H1 (cell line): Measurements from ENCODE around the gene DLG5. TPM values are rescaled to one million over a fixed set of nuclear protein-coding genes. Genes with fewer than 3 reads are reported as not detected.

ENCODE experiments used
- CTCF ChIA-PET: fragments of 300-600 bp; sonication (Branson Sonifier 250); formaldehyde crosslinking; loops from one replicate; lab custom pipeline; 2021; ENCODE audit not compliant: partially characterized antibody; lab: Charles Lee
- POLR2A ChIA-PET: fragments of 300-600 bp; sonication (Branson Sonifier 250); formaldehyde crosslinking; loops from one replicate; lab custom pipeline; 2021; ENCODE audit warnings: inconsistent platforms; ENCODE audit not compliant: partially characterized antibody; lab: Charles Lee
- DNase-seq, 2 experiments: peaks; one replicate each; pipeline versions ENCODE4 v3.0.0 to v3.0.0-alpha.2; 2010 to 2022; ENCODE audit warnings: low spot score in 2 of 2, low read depth in 1 of 2, mixed read lengths in 1 of 2
- FAIRE-seq: peaks from 2 replicates; lab custom pipeline; 2011; peaks lifted over from hg19 to GRCh38; lab: Jason Lieb, UNC
- H2AFZ ChIP-seq: 2 replicates; pipeline ENCODE4 v1.8.1; 2012; ENCODE audit warnings: low read length, inconsistent platforms
- H2AK5ac ChIP-seq: 2 replicates; pipeline ENCODE4 v1.6.1; 2013; ENCODE audit warnings: low read depth, low read length
- H2BK120ac ChIP-seq: replicated peaks from 2 replicates; pipeline ENCODE3; 2013; ENCODE audit warnings: low read depth, low read length, inconsistent platforms
- H2BK12ac ChIP-seq: 2 replicates; pipeline ENCODE4 v1.6.1; 2013; ENCODE audit warnings: low read depth, low read length
- H2BK15ac ChIP-seq: 2 replicates; pipeline ENCODE4 v1.6.1; 2013; ENCODE audit warnings: low read length
- H2BK20ac ChIP-seq: 2 replicates; pipeline ENCODE4 v1.6.1; 2013; ENCODE audit warnings: low read length
- H2BK5ac ChIP-seq: 2 replicates; pipeline ENCODE4 v1.6.1; 2013; ENCODE audit warnings: low read depth, low read length
- H3K14ac ChIP-seq: 2 replicates; pipeline ENCODE4 v1.6.1; 2013; ENCODE audit warnings: inconsistent platforms; ENCODE audit not compliant: insufficient read length
- H3K18ac ChIP-seq: 2 replicates; pipeline ENCODE4 v1.6.1; 2013; ENCODE audit warnings: low read length; ENCODE audit errors: extremely low read depth
- H3K23ac ChIP-seq: 2 replicates; pipeline ENCODE4 v1.6.1; 2013; ENCODE audit warnings: inconsistent platforms; ENCODE audit not compliant: insufficient read length
- H3K23me2 ChIP-seq: 2 replicates; pipeline ENCODE4 v1.6.1; 2013; ENCODE audit warnings: low read depth, low read length
- H3K27ac ChIP-seq: 2 replicates; pipeline ENCODE4 v1.6.1; 2011; ENCODE audit warnings: low read depth, low read length, inconsistent platforms
- H3K27me3 ChIP-seq, 4 experiments: replicated peaks in 1 of 4; 1 replicate in 1 of 4; 2 replicates in 3 of 4; pipeline versions ENCODE4 v1.6.1 to v1.8.1; 2011 to 2013; ENCODE audit warnings: low read length in 3 of 4, mild to moderate bottlenecking in 3 of 4, inconsistent platforms in 2 of 4, mixed read lengths in 2 of 4, moderate library complexity in 1 of 4; ENCODE audit not compliant: control insufficient read depth in 3 of 4, insufficient read depth in 3 of 4; ENCODE audit errors: extremely low read depth in 1 of 4
- H3K36me3 ChIP-seq, 4 experiments: 2 replicates each; pipeline versions ENCODE4 v1.6.1 to v1.8.1; 2011 to 2013; ENCODE audit warnings: mild to moderate bottlenecking in 4 of 4, low read length in 3 of 4, moderate library complexity in 2 of 4, control low read depth in 1 of 4, inconsistent platforms in 1 of 4; ENCODE audit not compliant: insufficient read depth in 4 of 4, control insufficient read depth in 2 of 4
- H3K4ac ChIP-seq: replicated peaks from 2 replicates; pipeline ENCODE3; 2013; ENCODE audit warnings: low read length, low read depth, mixed read lengths, inconsistent platforms; ENCODE audit not compliant: insufficient read length
- H3K4me1 ChIP-seq, 4 experiments: replicated peaks in 1 of 4; 1 replicate in 1 of 4; 2 replicates in 3 of 4; pipeline versions ENCODE4 v1.6.1 to v1.8.1; 2011 to 2013; ENCODE audit warnings: low read length in 3 of 4, inconsistent platforms in 2 of 4, mixed read lengths in 1 of 4; ENCODE audit not compliant: insufficient read depth in 4 of 4, control insufficient read depth in 3 of 4
- H3K4me2 ChIP-seq, 2 experiments: 2 replicates each; pipeline versions ENCODE4 v1.6.1 to v1.8.1; 2011 to 2013; ENCODE audit warnings: low read depth in 2 of 2, low read length in 2 of 2, control low read depth in 1 of 2, inconsistent platforms in 1 of 2, mild to moderate bottlenecking in 1 of 2; ENCODE audit not compliant: insufficient read depth in 1 of 2
- H3K4me3 ChIP-seq, 4 experiments: fragments of 200-600, 300-600 bp in 1 of 4; sonication (generic), shearing (Covaris generic), sonication (Bioruptor Twin) in 1 of 4; 2 replicates each; pipeline versions ENCODE4 v1.5.1 to v1.8.1; 2011 to 2016; ENCODE audit warnings: low read length in 4 of 4, low read depth in 3 of 4, control low read depth in 2 of 4, inconsistent platforms in 2 of 4, mild to moderate bottlenecking in 2 of 4, mixed read lengths in 1 of 4, moderate library complexity in 1 of 4; ENCODE audit not compliant: insufficient read depth in 2 of 4; ENCODE audit errors: extremely low read depth in 1 of 4
- H3K56ac ChIP-seq: replicated peaks from 2 replicates; pipeline ENCODE3; 2013; ENCODE audit warnings: low read depth, mild to moderate bottlenecking, mixed read lengths, low read length, inconsistent platforms; ENCODE audit not compliant: insufficient read length
- H3K79me1 ChIP-seq: 2 replicates; pipeline ENCODE4 v1.6.1; 2013; ENCODE audit warnings: low read depth, low read length, control low read depth
- H3K79me2 ChIP-seq, 2 experiments: 2 replicates each; pipeline versions ENCODE4 v1.6.1 to v1.8.1; 2012 to 2013; ENCODE audit warnings: low read length in 2 of 2, mild to moderate bottlenecking in 2 of 2, inconsistent platforms in 1 of 2; ENCODE audit not compliant: insufficient read depth in 2 of 2, control insufficient read depth in 1 of 2
- H3K9ac ChIP-seq, 4 experiments: replicated peaks in 1 of 4; 1 replicate in 1 of 4; 2 replicates in 3 of 4; pipeline versions ENCODE4 v1.6.1 to v1.8.1; 2011 to 2013; ENCODE audit warnings: low read depth in 3 of 4, low read length in 3 of 4, control low read depth in 2 of 4, mild to moderate bottlenecking in 2 of 4, moderate library complexity in 2 of 4, inconsistent platforms in 1 of 4; ENCODE audit errors: extremely low read depth in 1 of 4
- H3K9me3 ChIP-seq, 2 experiments: 2 replicates each; pipeline versions ENCODE4 v1.6.1 to v1.8.1; 2012 to 2013; ENCODE audit warnings: mild to moderate bottlenecking in 2 of 2, moderate library complexity in 2 of 2, control low read depth in 1 of 2, inconsistent platforms in 1 of 2, low read depth in 1 of 2, low read length in 1 of 2, mixed read lengths in 1 of 2; ENCODE audit not compliant: insufficient read depth in 2 of 2
- H4K20me1 ChIP-seq, 2 experiments: replicated peaks in 1 of 2; 2 replicates each; pipeline versions ENCODE3 to v1.8.1; 2011 to 2013; ENCODE audit warnings: inconsistent platforms in 2 of 2, low read length in 2 of 2, mild to moderate bottlenecking in 1 of 2; ENCODE audit not compliant: insufficient read depth in 2 of 2, control insufficient read depth in 1 of 2
- H4K5ac ChIP-seq: 2 replicates; pipeline ENCODE4 v1.6.1; 2013; ENCODE audit warnings: low read length, low read depth, mixed read lengths, inconsistent platforms; ENCODE audit not compliant: insufficient read length
- H4K8ac ChIP-seq: 2 replicates; pipeline ENCODE4 v1.8.0; 2013; ENCODE audit warnings: mild to moderate bottlenecking, moderate library complexity, low read length, inconsistent platforms; ENCODE audit not compliant: insufficient read depth; ENCODE audit errors: extremely low read depth
- H4K91ac ChIP-seq: replicated peaks from 2 replicates; pipeline ENCODE3; 2013; ENCODE audit warnings: low read length, mixed read lengths, inconsistent platforms; ENCODE audit not compliant: insufficient read length
- CEBPB ChIP-seq: IDR thresholded peaks from 2 replicates; pipeline ENCODE4 v1.6.1; 2012; ENCODE audit warnings: low read depth, low read length
- CTBP2 ChIP-seq: IDR thresholded peaks from 2 replicates; pipeline ENCODE4 v1.7.0; 2011; ENCODE audit warnings: borderline replicate concordance, mild to moderate bottlenecking, moderate library complexity, mixed read lengths, low read length; ENCODE audit not compliant: insufficient read depth, insufficient read length
- EZH2 ChIP-seq: fragments of 200-600 bp; sonication (generic); IDR thresholded peaks from 2 replicates; pipeline ENCODE4 v1.7.1; 2012; ENCODE audit warnings: low read depth, mild to moderate bottlenecking, moderate library complexity, low read length, inconsistent platforms; ENCODE audit not compliant: severe bottlenecking
- MAX ChIP-seq: IDR thresholded peaks from 2 replicates; pipeline ENCODE4 v1.6.1; 2012; ENCODE audit warnings: inconsistent platforms
- PHF8 ChIP-seq: fragments of 200-600 bp; sonication (generic); conservative IDR thresholded peaks from 2 replicates; pipeline ENCODE4 v1.7.1; 2012; ENCODE audit warnings: low read depth, mild to moderate bottlenecking, inconsistent platforms, low read length, moderate library complexity
- POU5F1 ChIP-seq: IDR thresholded peaks from 2 replicates; pipeline ENCODE4 v1.6.1; 2011; ENCODE audit warnings: low read depth, mild to moderate bottlenecking, low read length, moderate library complexity
- RAD21 ChIP-seq, 2 experiments: IDR thresholded peaks in 1 of 2; conservative IDR thresholded peaks in 1 of 2; 2 replicates each; pipeline ENCODE4 v1.6.1; 2011; ENCODE audit warnings: low read depth in 2 of 2, low read length in 2 of 2, improper control_type of control experiment in 1 of 2, inconsistent platforms in 1 of 2, mild to moderate bottlenecking in 1 of 2, moderate library complexity in 1 of 2
- RFX5 ChIP-seq: IDR thresholded peaks from 2 replicates; pipeline ENCODE4 v1.6.1; 2011; ENCODE audit warnings: low read depth, low read length, improper control_type of control experiment, borderline replicate concordance
- RNF2 ChIP-seq: fragments of 200-900, 300-1000 bp; sonication (generic); IDR thresholded peaks from 2 replicates; pipeline ENCODE4 v1.7.1; 2016; ENCODE audit warnings: borderline replicate concordance, low read depth, mild to moderate bottlenecking, antibody characterized with exemption, low read length; ENCODE audit not compliant: poor library complexity, severe bottlenecking; ENCODE audit errors: missing control alignments
- TAF1 ChIP-seq: IDR thresholded peaks from 2 replicates; pipeline ENCODE4 v1.6.1; 2011; ENCODE audit warnings: mild to moderate bottlenecking, low read depth, low read length
- TEAD4 ChIP-seq: IDR thresholded peaks from 2 replicates; pipeline ENCODE4 v1.6.1; 2012; ENCODE audit warnings: low read depth, low read length, inconsistent platforms, mixed read lengths
- ZNF274 ChIP-seq: IDR thresholded peaks from 2 replicates; pipeline ENCODE4 v1.7.0; 2012; ENCODE audit warnings: low read length, borderline replicate concordance; ENCODE audit errors: extremely low read depth
- WGBS, 2 experiments: shearing (Covaris generic) in 1 of 2; methylation state at CpG; one replicate each; pipeline versions ENCODE4 v1.1.6 to v1.1.7; 2013 to 2015; ENCODE audit warnings: low lambda C conversion rate in 2 of 2, mixed read lengths in 2 of 2, inconsistent platforms in 1 of 2, low coverage in 1 of 2, missing lambda C conversion rate in 1 of 2; ENCODE audit not compliant: insufficient replicate concordance in 2 of 2, insufficient coverage in 1 of 2, insufficient read length in 1 of 2; ENCODE audit errors: extremely low coverage in 1 of 2, missing lambda C conversion rate in 1 of 2; 5-methylcytosine and 5-hydroxymethylcytosine counted together
- polyA plus RNA-seq, 7 experiments: library from polyadenylated mRNA; depleted of rRNA in 3 of 7; stranded (reverse) in 5 of 7; unstranded in 2 of 7; fragments of >200 nt in 5 of 7; fragments of 200-250 nt in 2 of 7; gene quantifications; 1 replicate in 5 of 7; 2 replicates in 1 of 7; 4 replicates in 1 of 7; pipeline versions ENCODE4 v1.2.1 to v1.2.3, GENCODE V29; 2011 to 2013; ENCODE audit warnings: missing spikeins in 2 of 7, mixed read lengths in 2 of 7
- total RNA-seq: library from RNA; stranded (reverse); fragmentation: NEBNext Ultra II Directional; extraction: Animal tissue kit (Norgen Biotek cat#: 25700); gene quantifications from 2 replicates; pipeline ENCODE4 v1.2.1, GENCODE V29; 2021

DLG5 gene
- total and polyA plus RNA-seq, 2 of the 8 experiments (the other 6 are each of a cell fraction or from before 2014, with no cell fraction given) = 15.6 to 71.4 TPM

- H3K4me3 ChIP-seq = no peak overlapping the region
- no peaks in the 10 kb centered on the region for H3K9me3 ChIP-seq
- H2BK15ac ChIP-seq = no peak overlapping the region
- H2BK12ac ChIP-seq = no peak overlapping the region
- H2BK120ac ChIP-seq = no peak overlapping the region
- no peaks in the 10 kb centered on the region for H3K23me2 ChIP-seq
- no peaks in the 10 kb centered on the region for H4K20me1 ChIP-seq
- no peak overlapping the region for H3K4me2 ChIP-seq
- ChIA-PET POLR2A (no interaction called here), CTCF (no interaction called here)
- no peak overlapping the region for H4K5ac ChIP-seq
- H3K27me3 ChIP-seq = no peaks in the 10 kb centered on the region
- H2BK5ac ChIP-seq = no peak overlapping the region
- H3K4ac ChIP-seq = no peak overlapping the region
- FAIRE-seq (no peak), DNase-seq (no peak)
- no peak overlapping the region for H3K14ac ChIP-seq
- H3K79me2 ChIP-seq = no peaks in the 10 kb centered on the region
- WGBS, 2 experiments = 97% methylated on average over 5 of the region's 5 CpGs; no CpG with 5 or more reads in 1 of the 2 experiments
- no peak overlapping the region for H2AFZ ChIP-seq
- no peak overlapping the region for H3K9ac ChIP-seq
- peaks cover 5 to 33% (median 17%) of the 10 kb centered on the region in 4 experiments for H3K36me3 ChIP-seq
- H2BK20ac ChIP-seq = no peak overlapping the region
- no peaks in the 10 kb centered on the region for H3K4me1 ChIP-seq
- no peak overlapping the region for H2AK5ac ChIP-seq
- H3K27ac ChIP-seq = no peak overlapping the region
- H3K18ac ChIP-seq = no peak overlapping the region
- no peak overlapping the region for H4K91ac ChIP-seq
- no peak overlapping the region for H4K8ac ChIP-seq
- no peak overlapping the region for H3K23ac ChIP-seq
- TF ChIP-seq ZNF274 = no peak
- no peak for TF ChIP-seq PHF8
- TF ChIP-seq TAF1 = no peak
- no peak for TF ChIP-seq POU5F1
- no peak for TF ChIP-seq TEAD4
- no peak for TF ChIP-seq RFX5
- no peak for TF ChIP-seq CEBPB
- no peak for TF ChIP-seq CTBP2
- no peak for TF ChIP-seq RNF2
- TF ChIP-seq EZH2 = no peak
- no peak for TF ChIP-seq RAD21 (IDR thresholded peaks at IDR 0.05 in 1 of 2, conservative IDR thresholded peaks at IDR 0.05 in 1 of 2; ENCODE audit: low read depth in 2 of 2, low read length in 2 of 2)
- TF ChIP-seq MAX = no peak
- no peak overlapping the region for H3K56ac ChIP-seq
- H3K79me1 ChIP-seq = no peaks in the 10 kb centered on the region
These were observed 137.5 kb downstream of the DLG5 start for GRCh38 chr10:77789016-77789415.
